ENCODE results near the gene CBX5. TPM values are rescaled to one million over a fixed set of nuclear protein-coding genes. Genes with fewer than 3 reads are reported as not detected.
"Not testable (repeated sequence)": the region's sequence is repeated elsewhere in the genome, so short reads cannot be mapped to it uniquely, and the experiment has no call there.

The CBX5 gene
- total and polyA plus RNA-seq, 9 donors, result 14.3 to 119 (median 94.1) TPM

GRCh38 chr12:54286042-54287030 is 6.4 kb upstream of the CBX5 start:
- Histone ChIP-seq H3K9me3 (no peaks in the 10 kb centered on the region), H3K4me3 (no peak overlapping the region), H3K27ac (no peak overlapping the region), H3K4me1 (ENCODE audit: insufficient read depth) (peaks cover 2% of the 10 kb centered on the region), H3K27me3 (no peaks in the 10 kb centered on the region), H3K36me3 (no peaks in the 10 kb centered on the region)
- WGBS, 3 donors, result 48 to 52% (median 50%) methylated on average over 12 of the region's 12 CpGs
- no peak for DNase-seq
- intact Hi-C loops (cut with DNase I), result loop anchor here in 1 of 4 donors (10.0 kb wide), 2 partner anchors 62 to 68 kb away; no protein-coding TSS in a partner anchor
- TF ChIP-seq EP300 (IDR thresholded peaks at IDR 0.05) (no peak), POLR2A (IDR thresholded peaks at IDR 0.05) (no peak), CTCF (IDR thresholded peaks at IDR 0.05) (no peak)

GRCh38 chr12:54285150-54286041 is 5.5 kb upstream of the CBX5 start:
- WGBS, 3 donors, result 50 to 58% (median 52%) methylated on average over 5 of the region's 5 CpGs
- H3K36me3 ChIP-seq, result no peaks in the 10 kb centered on the region
- H3K27ac ChIP-seq, result no peak overlapping the region
- DNase-seq, result no peak
- no peak overlapping the region for H3K4me3 ChIP-seq
- H3K9me3 ChIP-seq, result no peaks in the 10 kb centered on the region
- no peaks in the 10 kb centered on the region for H3K27me3 ChIP-seq
- H3K4me1 ChIP-seq (ENCODE audit: insufficient read depth), result peaks cover 2% of the 10 kb centered on the region
- TF ChIP-seq EP300 (IDR thresholded peaks at IDR 0.05) (no peak), CTCF (IDR thresholded peaks at IDR 0.05) (no peak), POLR2A (IDR thresholded peaks at IDR 0.05) (no peak)
- intact Hi-C loops (cut with DNase I), result loop anchor here in 1 of 4 donors (10.0 kb wide), 2 partner anchors 61 to 69 kb away; no protein-coding TSS in a partner anchor

GRCh38 chr12:54284070-54284780 is 4.3 kb upstream of the CBX5 start:
- H3K4me3 ChIP-seq; DNase-seq; H3K9me3 ChIP-seq; H3K27me3 ChIP-seq; H3K4me1 ChIP-seq (ENCODE audit: insufficient read depth); H3K27ac ChIP-seq; H3K36me3 ChIP-seq: not testable (repeated sequence)
- intact Hi-C loops (cut with DNase I), result loop anchor here in 2 of 4 donors (5.0 to 10.0 kb wide), 3 partner anchors 59 to 73 kb away; no protein-coding TSS in a partner anchor
- WGBS, 3 donors, result 23 to 40% (median 37%) methylated on average over 1 to 2 of the region's 2 CpGs

GRCh38 chr12:54282949-54283593 is 3.1 kb upstream of the CBX5 start:
- no peaks in the 10 kb centered on the region for H3K9me3 ChIP-seq
- WGBS, 3 donors, result 27 to 38% (median 33%) methylated on average over 11 of the region's 11 CpGs
- H3K27ac ChIP-seq, result no peak overlapping the region
- no peak overlapping the region for H3K4me3 ChIP-seq
- H3K27me3 ChIP-seq, result no peaks in the 10 kb centered on the region
- peaks cover 2% of the 10 kb centered on the region for H3K4me1 ChIP-seq (ENCODE audit: insufficient read depth)
- intact Hi-C loops (cut with DNase I), result loop anchor here in 2 of 4 donors (5.0 to 10.0 kb wide), 3 partner anchors 58 to 74 kb away; no protein-coding TSS in a partner anchor
- TF ChIP-seq EP300 (IDR thresholded peaks at IDR 0.05) (no peak), POLR2A (IDR thresholded peaks at IDR 0.05) (no peak), CTCF (IDR thresholded peaks at IDR 0.05) (no peak)
- no peaks in the 10 kb centered on the region for H3K36me3 ChIP-seq
- DNase-seq, result no peak

- H3K9me3 ChIP-seq; H3K27me3 ChIP-seq; H3K4me1 ChIP-seq (ENCODE audit: insufficient read depth); H3K36me3 ChIP-seq; DNase-seq: not testable (repeated sequence)
- Histone ChIP-seq H3K27ac (peak overlapping the region; percentile 38 to 96), H3K4me3 (peak overlapping the region; percentile 65)
- intact Hi-C loops (cut with DNase I), result loop anchor here in 2 of 4 donors (5.0 to 10.0 kb wide), 3 partner anchors 57 to 76 kb away; no protein-coding TSS in a partner anchor
- 8 to 13% (median 12%) methylated on average over 4 of the region's 4 CpGs for WGBS, 3 donors
These were observed 1.8 kb upstream of the CBX5 start for GRCh38 chr12:54281694-54282093.

- not testable (repeated sequence) for H3K4me1 ChIP-seq (ENCODE audit: insufficient read depth); H3K9me3 ChIP-seq; DNase-seq; H3K27me3 ChIP-seq; H3K36me3 ChIP-seq
- Histone ChIP-seq H3K4me3 (peak overlapping the region; percentile 65), H3K27ac (peak overlapping the region; percentile 38 to 96)
- intact Hi-C loops (cut with DNase I), result loop anchor here in 2 of 4 donors (5.0 to 10.0 kb wide), 3 partner anchors 56 to 76 kb away; no protein-coding TSS in a partner anchor
- 0 to 1% (median 0%) methylated on average over 10 of the region's 10 CpGs for WGBS, 3 donors
These were observed 1.3 kb upstream of the CBX5 start for GRCh38 chr12:54281261-54281638.

All from ovary (tissue), 9 donors.